ENCODE measurements around the gene CMC4. TPM values are rescaled to one million over a fixed set of nuclear protein-coding genes. Genes with fewer than 3 reads are reported as not detected.

CMC4 gene
- total RNA-seq, 4 donors from 2014 or later, result 5.1 to 18.3 (median 13.3) TPM

GRCh38 chrX:155023907-155024833 is 46.8 kb downstream of the CMC4 start:
- H3K27ac ChIP-seq, result no peak overlapping the region
- 85% methylated on average over 5 to 6 of the region's 6 CpGs for WGBS, 2 donors
- intact Hi-C loops (cut with DNase I), result no loop called here
- TF ChIP-seq POLR2A (IDR thresholded peaks at IDR 0.05) (no peak), CTCF (IDR thresholded peaks at IDR 0.05) (no peak)
- DNase-seq, result no peak
- no peak overlapping the region for H3K4me3 ChIP-seq
- peaks cover 0 to 14% (median 0%) of the 10 kb centered on the region in 3 donors for H3K4me1 ChIP-seq
- no peaks in the 10 kb centered on the region for H3K9me3 ChIP-seq
- H3K36me3 ChIP-seq, result no peaks in the 10 kb centered on the region
- no peaks in the 10 kb centered on the region for H3K27me3 ChIP-seq

GRCh38 chrX:155022585-155022984 is 48.4 kb downstream of the CMC4 start, which contains the start of gene F8:
Gene F8 (minus strand): TSS chrX:155022723. CDS start chrX:155022552, 171 bp downstream.
- Histone ChIP-seq H3K36me3 (no peaks in the 10 kb centered on the region), H3K4me3 (no peak within 1 kb of the TSS), H3K27ac (no peak within 1 kb of the TSS), H3K27me3 (no peaks in the 10 kb centered on the region), H3K9me3 (no peaks in the 10 kb centered on the region), H3K4me1 (no peaks in the 10 kb centered on the region)
- DNase-seq, result no peak
- intact Hi-C loops (cut with DNase I), result no loop called here
- WGBS, 2 donors, result 0 to 33% methylated on average over 1 of the region's 1 CpG
- TF ChIP-seq POLR2A (IDR thresholded peaks at IDR 0.05), result no peak
- TF ChIP-seq CTCF (IDR thresholded peaks at IDR 0.05), result no peak

- Histone ChIP-seq H3K4me1 (no peaks in the 10 kb centered on the region), H3K27ac (no peak overlapping the region), H3K27me3 (no peaks in the 10 kb centered on the region), H3K36me3 (no peaks in the 10 kb centered on the region), H3K4me3 (no peak overlapping the region), H3K9me3 (no peaks in the 10 kb centered on the region)
- intact Hi-C loops (cut with DNase I), result no loop called here
- TF ChIP-seq POLR2A (IDR thresholded peaks at IDR 0.05), result no peak
- TF ChIP-seq CTCF (IDR thresholded peaks at IDR 0.05), result no peak
- 75 to 87% methylated on average over 3 of the region's 3 CpGs for WGBS, 2 donors
- no peak for DNase-seq
Measured at GRCh38 chrX:155020591-155020990, 50.3 kb downstream of the CMC4 start.

Other genes with a start within 250 kb of the CMC4 start
- not detected for gene SMIM9, start 236.5 kb downstream of the CMC4 start, total RNA-seq
- 10 to 100 TPM in 1 of 4 donors, 1 to 10 TPM in 2, under 1 TPM in 1; 0.35 to 13.7 (median 3.8) TPM for gene F8A1, start 184.8 kb downstream of the CMC4 start, total RNA-seq
- gene F8, start 48.4 kb downstream of the CMC4 start, total RNA-seq, result 1 to 10 TPM; 1.2 to 7.4 (median 4.3) TPM
- 10 to 100 TPM in 3 of 4 donors, 1 to 10 TPM in 1; 7.8 to 51.7 (median 34.7) TPM for gene FUNDC2, start 44.3 kb downstream of the CMC4 start, total RNA-seq
- 1 to 10 TPM in 3 of 4 donors, not detected in 1; 1.8 to 3.1 (median 3.1) TPM for gene MTCP1, start within 50 bp of the CMC4 start, total RNA-seq
- 10 to 100 TPM; 11.8 to 18.6 (median 17.1) TPM for gene BRCC3, start 372 bp upstream of the CMC4 start, total RNA-seq
- gene VBP1, start 145.3 kb upstream of the CMC4 start, total RNA-seq, result 10 to 100 TPM; 18.8 to 45.5 (median 32.9) TPM
- gene RAB39B, start 193.4 kb upstream of the CMC4 start, total RNA-seq, result under 1 TPM; 0.08 to 0.41 (median 0.28) TPM